Neuron (in vitro differentiated cells): ENCODE data around the gene WDR5B.
A peak's percentile ranks its signal among the peaks of the same experiment; 100 is the strongest.
"Not testable (repeated sequence)": the region's sequence is repeated elsewhere in the genome, so short reads cannot be mapped to it uniquely, and the experiment has no call there.

Source experiments
- H2AFZ ChIP-seq: one replicate; pipeline ENCODE4 v1.6.1; 2013; ENCODE audit warnings: low read depth, mild to moderate bottlenecking, inconsistent platforms, low read length, moderate library complexity
- H3K27me3 ChIP-seq: one replicate; pipeline ENCODE4 v1.6.1; 2013; ENCODE audit warnings: low read length; ENCODE audit not compliant: insufficient read depth
- H3K36me3 ChIP-seq: one replicate; pipeline ENCODE4 v1.6.1; 2013; ENCODE audit warnings: low read length; ENCODE audit not compliant: insufficient read depth
- H3K4me1 ChIP-seq: one replicate; pipeline ENCODE4 v1.6.1; 2013; ENCODE audit warnings: low read length; ENCODE audit not compliant: insufficient read depth
- H3K4me3 ChIP-seq: 2 replicates; pipeline ENCODE4 v1.5.1; 2013; ENCODE audit warnings: mild to moderate bottlenecking, low read length, moderate library complexity
- H3K9me3 ChIP-seq: one replicate; pipeline ENCODE4 v1.6.1; 2013; ENCODE audit warnings: low read length

The WDR5B gene

GRCh38 chr3:122382888-122383666 is 32.8 kb downstream of the WDR5B start, which contains the start of gene MIX23:
Gene MIX23, minus strand, starts transcription at chr3:122383231. Its CDS starts 7 bp downstream, at chr3:122383224.
- H3K27me3 ChIP-seq = no peaks in the 10 kb centered on the region
- peaks cover 9% of the 10 kb centered on the region for H3K4me1 ChIP-seq
- H3K9me3 ChIP-seq = no peaks in the 10 kb centered on the region
- no peaks in the 10 kb centered on the region for H3K36me3 ChIP-seq
- peak within 1 kb of the TSS; percentile 52 for H2AFZ ChIP-seq
- H3K4me3 ChIP-seq = peak within 1 kb of the TSS; percentile 87

DNA sequence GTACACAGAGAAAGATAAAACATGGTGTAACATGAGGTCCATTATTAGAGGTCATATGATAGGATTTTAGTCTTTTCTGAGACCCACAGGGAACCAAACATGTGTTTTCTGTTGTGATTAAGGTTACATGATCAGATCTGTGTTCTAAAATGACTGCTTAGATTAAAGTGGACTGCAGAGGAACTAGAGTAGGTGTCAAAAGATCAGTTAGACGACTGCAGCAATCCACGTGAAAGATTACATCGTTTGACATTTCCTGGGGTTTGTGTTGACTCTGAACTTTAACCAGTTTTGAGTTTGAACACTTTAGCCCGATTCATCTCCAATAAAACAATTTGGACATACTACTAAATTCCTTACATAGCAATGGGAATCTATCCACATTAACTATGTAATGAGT is 37.9 kb downstream of the WDR5B start:
- Histone ChIP-seq H2AFZ (no peak overlapping the region), H3K9me3 (no peaks in the 10 kb centered on the region), H3K4me1 (peaks cover 3% of the 10 kb centered on the region), H3K27me3 (no peaks in the 10 kb centered on the region), H3K36me3 (peaks cover 4% of the 10 kb centered on the region), H3K4me3 (no peak overlapping the region)

- Histone ChIP-seq H3K4me3 (no peak overlapping the region), H3K27me3 (no peaks in the 10 kb centered on the region), H3K9me3 (no peaks in the 10 kb centered on the region), H3K36me3 (peaks cover 15% of the 10 kb centered on the region), H3K4me1 (no peaks in the 10 kb centered on the region), H2AFZ (no peak overlapping the region)
Observed at GRCh38 chr3:122374034-122374433, 41.8 kb downstream of the WDR5B start.

DNA sequence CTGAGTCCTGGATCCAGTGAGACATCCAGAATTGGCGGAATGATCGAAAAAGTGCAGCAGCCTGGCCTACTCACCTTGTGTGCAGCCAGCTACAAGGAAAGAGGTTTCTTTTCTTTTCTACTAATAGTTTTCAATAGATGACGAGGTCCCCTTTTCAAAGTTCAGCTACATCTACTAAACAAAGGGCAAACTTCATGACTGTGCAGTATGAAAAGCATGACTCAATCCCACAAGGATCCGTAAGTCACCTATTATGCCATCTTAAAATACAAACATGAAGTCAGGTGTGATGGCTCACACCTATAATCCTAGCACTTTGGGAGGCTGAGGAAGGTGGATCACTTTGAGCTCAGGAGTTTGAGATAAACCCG is 49.5 kb downstream of the WDR5B start:
- Histone ChIP-seq H3K4me1 (no peaks in the 10 kb centered on the region), H2AFZ (no peak overlapping the region), H3K36me3 (peaks cover 58% of the 10 kb centered on the region), H3K4me3 (no peak overlapping the region), H3K27me3 (no peaks in the 10 kb centered on the region), H3K9me3 (no peaks in the 10 kb centered on the region)

DNA sequence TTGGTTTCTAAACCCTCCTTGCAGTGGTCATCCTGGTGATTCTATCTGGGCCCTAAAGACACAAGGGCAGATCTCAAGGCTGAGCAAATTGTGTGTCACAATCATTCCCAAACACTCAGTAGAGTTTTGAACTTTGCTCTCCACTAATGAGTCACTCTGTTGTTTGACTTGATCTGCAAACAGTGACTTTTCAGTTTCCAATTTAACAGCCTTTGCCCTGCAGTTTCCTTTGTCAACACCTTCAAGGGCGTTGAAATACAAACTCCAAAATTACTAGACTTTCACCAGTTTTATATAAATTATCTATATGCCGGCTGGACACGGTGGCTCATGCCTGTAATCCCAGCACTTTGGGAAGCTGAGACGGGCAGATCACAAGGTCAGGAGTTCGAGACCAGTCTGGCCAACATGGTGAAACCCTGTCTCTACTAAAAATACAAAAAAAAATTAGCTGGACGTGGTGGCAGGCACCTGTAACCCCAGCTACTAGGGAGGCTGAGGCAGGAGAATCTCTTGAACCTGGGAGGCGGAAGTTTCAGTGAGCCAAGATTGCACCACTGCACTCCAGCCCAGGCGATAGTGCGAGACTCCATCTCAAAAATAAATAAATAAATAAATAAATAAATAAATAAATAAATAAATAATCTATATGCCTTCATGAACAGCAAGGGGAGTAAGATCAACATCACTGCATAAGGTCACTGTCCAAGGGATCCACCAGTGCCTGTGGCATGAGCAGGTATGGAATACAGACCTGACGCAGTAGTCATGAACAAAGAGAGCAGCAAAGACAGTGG is 50.1 kb downstream of the WDR5B start:
- H3K4me1 ChIP-seq, H3K27me3 ChIP-seq, H3K4me3 ChIP-seq, H2AFZ ChIP-seq, H3K9me3 ChIP-seq: not testable (repeated sequence)
- peaks cover 59% of the 10 kb centered on the region for H3K36me3 ChIP-seq

DNA sequence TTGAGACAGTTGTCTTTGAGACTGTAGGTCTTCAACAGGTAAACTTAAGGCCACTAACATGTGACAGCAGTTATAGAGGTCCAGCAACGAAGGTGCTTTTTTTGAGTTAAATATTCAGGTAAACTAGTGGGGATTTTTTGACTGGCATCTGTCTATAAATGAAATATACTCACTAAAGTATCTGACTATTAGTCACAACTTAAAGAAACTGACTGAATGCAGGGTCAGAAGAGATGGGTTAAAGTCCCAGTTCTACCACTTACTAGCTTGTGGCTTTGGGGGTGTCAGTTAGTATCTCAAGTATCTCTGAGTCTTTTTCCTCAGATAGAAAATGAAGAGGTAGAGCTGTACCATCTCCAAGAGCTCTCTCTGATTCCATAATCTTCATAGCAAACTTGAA is 50.8 kb downstream of the WDR5B start:
- Histone ChIP-seq H3K9me3 (no peaks in the 10 kb centered on the region), H3K4me1 (no peaks in the 10 kb centered on the region), H3K36me3 (peaks cover 56% of the 10 kb centered on the region), H3K4me3 (no peak overlapping the region), H2AFZ (no peak overlapping the region), H3K27me3 (no peaks in the 10 kb centered on the region)

GRCh38 chr3:122364490-122364889 is 51.4 kb downstream of the WDR5B start:
- Histone ChIP-seq H2AFZ (no peak overlapping the region), H3K4me3 (no peak overlapping the region), H3K36me3 (peaks cover 53% of the 10 kb centered on the region), H3K27me3 (no peaks in the 10 kb centered on the region), H3K9me3 (no peaks in the 10 kb centered on the region), H3K4me1 (no peaks in the 10 kb centered on the region)
